Neutrophil (primary cell): ENCODE results near the gene ITPR1.

Source experiments
- H3K27ac ChIP-seq: fragments of 200-600 bp; sonication (generic); 2 replicates; pipeline ENCODE4 v1.5.1; 2016; ENCODE audit warnings: mild to moderate bottlenecking, moderate library complexity
- H3K27me3 ChIP-seq: fragments of 200-600 bp; sonication (generic); 2 replicates; pipeline ENCODE4 v1.6.0; 2016; ENCODE audit warnings: mild to moderate bottlenecking
- H3K36me3 ChIP-seq: fragments of 200-600 bp; sonication (generic); 2 replicates; pipeline ENCODE4 v1.5.1; 2017
- H3K4me1 ChIP-seq, 2 experiments: fragments of 200-600 bp in 1 of 2; sonication (generic) in 1 of 2; 1 replicate in 1 of 2; 2 replicates in 1 of 2; pipeline versions ENCODE4 v1.5.1 to v1.6.1; 2013 to 2016; ENCODE audit warnings: low read depth in 1 of 2, low read length in 1 of 2, mild to moderate bottlenecking in 1 of 2, moderate library complexity in 1 of 2; ENCODE audit not compliant: control insufficient read depth in 1 of 2, insufficient read depth in 1 of 2
- H3K4me3 ChIP-seq, 2 experiments: fragments of 200-600 bp in 1 of 2; sonication (generic) in 1 of 2; 1 replicate in 1 of 2; 2 replicates in 1 of 2; pipeline ENCODE4 v1.5.1; 2013 to 2016; ENCODE audit warnings: low read depth in 1 of 2, low read length in 1 of 2, mild to moderate bottlenecking in 1 of 2, moderate library complexity in 1 of 2
- H3K9me3 ChIP-seq: fragments of 200-600 bp; sonication (generic); 2 replicates; pipeline ENCODE4 v1.5.1; 2016
- CTCF ChIP-seq: fragments of 200-600 bp; sonication (generic); IDR thresholded peaks from 2 replicates; pipeline ENCODE4 v1.5.1; 2016; ENCODE audit warnings: antibody characterized with exemption

ITPR1 gene

GRCh38 chr3:4809922-4810321, 316.8 kb downstream of the ITPR1 start:
- Histone ChIP-seq H3K4me3 (no peak overlapping the region), H3K27ac (no peak overlapping the region), H3K4me1 (peaks cover 12% of the 10 kb centered on the region in 2 experiments), H3K9me3 (no peaks in the 10 kb centered on the region), H3K27me3 (no peaks in the 10 kb centered on the region), H3K36me3 (no peaks in the 10 kb centered on the region)
- TF ChIP-seq CTCF, result no peak

GRCh38 chr3:4812591-4812990, 319.4 kb downstream of the ITPR1 start:
- no peak overlapping the region for H3K27ac ChIP-seq
- no peaks in the 10 kb centered on the region for H3K9me3 ChIP-seq
- H3K27me3 ChIP-seq, result no peaks in the 10 kb centered on the region
- H3K4me3 ChIP-seq, result no peak overlapping the region
- TF ChIP-seq CTCF, result no peak
- H3K36me3 ChIP-seq, result no peaks in the 10 kb centered on the region
- peaks cover 13 to 14% of the 10 kb centered on the region in 2 experiments for H3K4me1 ChIP-seq

- Histone ChIP-seq H3K27me3 (no peaks in the 10 kb centered on the region), H3K4me1 (peaks cover 13 to 14% of the 10 kb centered on the region in 2 experiments), H3K27ac (peak overlapping the region; percentile 56), H3K9me3 (no peaks in the 10 kb centered on the region), H3K36me3 (peaks cover 5% of the 10 kb centered on the region), H3K4me3 (peak overlapping the region; percentile 40 to 52)
- no peak for TF ChIP-seq CTCF
These were observed 320.8 kb downstream of the ITPR1 start for GRCh38 chr3:4813909-4814304.

GRCh38 chr3:4814305-4814903, 321.3 kb downstream of the ITPR1 start:
- H3K4me1 ChIP-seq, result peaks cover 13 to 14% of the 10 kb centered on the region in 2 experiments
- no peaks in the 10 kb centered on the region for H3K9me3 ChIP-seq
- H3K27ac ChIP-seq, result peak overlapping the region; percentile 56
- TF ChIP-seq CTCF, result no peak
- peaks cover 5% of the 10 kb centered on the region for H3K36me3 ChIP-seq
- peak overlapping the region; percentile 40 to 52 for H3K4me3 ChIP-seq
- no peaks in the 10 kb centered on the region for H3K27me3 ChIP-seq

- H3K27me3 ChIP-seq, result no peaks in the 10 kb centered on the region
- H3K36me3 ChIP-seq, result peaks cover 5% of the 10 kb centered on the region
- no peaks in the 10 kb centered on the region for H3K9me3 ChIP-seq
- peaks cover 13 to 14% of the 10 kb centered on the region in 2 experiments for H3K4me1 ChIP-seq
- peak overlapping the region; percentile 56 for H3K27ac ChIP-seq
- H3K4me3 ChIP-seq, result peak overlapping the region; percentile 40 to 52
- no peak for TF ChIP-seq CTCF
These were observed 321.9 kb downstream of the ITPR1 start for GRCh38 chr3:4814904-4815574.
